NT2/D1 (cell line): ENCODE measurements around the gene GGA1.

Experiments used
- SUZ12 ChIP-seq: IDR thresholded peaks from 2 replicates; pipeline ENCODE4 v1.6.1; 2011; ENCODE audit not compliant: insufficient read length, insufficient read depth; ENCODE audit errors: extremely low read depth
- YY1 ChIP-seq: IDR thresholded peaks from 2 replicates; pipeline ENCODE4 v1.6.1; 2011; ENCODE audit not compliant: insufficient read length, insufficient read depth
- ZNF274 ChIP-seq: IDR thresholded peaks from 2 replicates; pipeline ENCODE4 v1.6.1; 2011; ENCODE audit warnings: mild to moderate bottlenecking, low read depth, low read length

- TF ChIP-seq YY1 (no peak), ZNF274 (no peak), SUZ12 (no peak)
These were observed 7.8 kb downstream of the GGA1 start for GRCh38 chr22:37616201-37617083.
